Activated CD8-positive, alpha-beta T cell treated with anti-CD3 and anti-CD28 coated beads for 36 hours (primary cell): ENCODE data around the gene RHBDD3. TPM values are rescaled to one million over a fixed set of nuclear protein-coding genes. Genes with fewer than 3 reads are reported as not detected.

Source experiments
- ATAC-seq: fragments of 200-7000 bp; cut with Tn5 transposase; one replicate; pipeline ENCODE4 v1.10.0; 2021; ENCODE audit warnings: mild to moderate bottlenecking, moderate library complexity
- CTCF ChIA-PET: fragments of 350-600 bp; sonication (Branson Sonifier 250); formaldehyde crosslinking; loops from one replicate; lab custom pipeline; 2021; ENCODE audit warnings: antibody characterized with exemption; lab: Charles Lee
- POLR2A ChIA-PET: fragments of 350-600 bp; sonication (Branson Sonifier 250); formaldehyde crosslinking; loops from one replicate; lab custom pipeline; 2021; ENCODE audit warnings: antibody characterized with exemption; lab: Charles Lee
- DNase-seq: peaks from one replicate; pipeline ENCODE4 v3.0.0-alpha.2; 2020
- H3K27ac Mint-ChIP-seq: one replicate; pipeline ENCODE4 v1.8.0; 2021; ENCODE audit warnings: mild to moderate bottlenecking, mixed read lengths
- H3K27me3 Mint-ChIP-seq: one replicate; pipeline ENCODE4 v1.8.0; 2021; ENCODE audit warnings: mixed read lengths
- H3K36me3 Mint-ChIP-seq: one replicate; pipeline ENCODE4 v1.8.0; 2021; ENCODE audit warnings: low read depth, mixed read lengths
- H3K4me1 Mint-ChIP-seq: one replicate; pipeline ENCODE4 v1.8.0; 2021; ENCODE audit warnings: low read depth, mixed read lengths
- H3K4me3 Mint-ChIP-seq: one replicate; pipeline ENCODE4 v1.8.0; 2021; ENCODE audit warnings: mild to moderate bottlenecking, moderate library complexity, mixed read lengths
- H3K9me3 Mint-ChIP-seq: one replicate; pipeline ENCODE4 v1.8.0; 2021; ENCODE audit warnings: mixed read lengths
- CTCF ChIP-seq: fragments of 200-600 bp; IDR thresholded peaks from one replicate; pipeline ENCODE4 v1.8.0; 2022; ENCODE audit warnings: antibody characterized with exemption, mild to moderate bottlenecking
- intact Hi-C: fragments of 100-400 bp; cut with micrococcal nuclease; formaldehyde crosslinking; loops from one replicate; pipeline ENCODE4 v1.10.0; 2022
- total RNA-seq, 2 experiments: library from RNA; stranded (reverse); gene quantifications; one replicate each; pipeline ENCODE4 v1.2.3, GENCODE V29; 2021

The RHBDD3 gene
- total RNA-seq, 2 experiments from 2014 or later = 24.5 to 25.4 TPM

- ChIA-PET CTCF (interaction anchor here (0.9 kb wide), 1 partner anchor 8 kb away, joined by 3 read pairs; no protein-coding TSS in a partner anchor), POLR2A (interaction anchor here (2.3 kb wide), 1 partner anchor 8 kb away, joined by 9 read pairs; the partner anchor contains the start of gene RHBDD3)
- Mint-ChIP-seq H3K27me3 (no peaks in the 10 kb centered on the region), H3K9me3 (no peaks in the 10 kb centered on the region), H3K4me3 (no peak overlapping the region), H3K27ac (no peak overlapping the region), H3K4me1 (peaks cover 2% of the 10 kb centered on the region), H3K36me3 (no peaks in the 10 kb centered on the region)
- no peak for DNase-seq
- intact Hi-C loops = no loop called here
- no peak for ATAC-seq
- no peak for TF ChIP-seq CTCF
Measured at GRCh38 chr22:29258407-29259252, 9.2 kb downstream of the RHBDD3 start.

GRCh38 chr22:29257751-29258181 lies 10.0 kb downstream of the RHBDD3 start:
- Mint-ChIP-seq H3K9me3 (no peaks in the 10 kb centered on the region), H3K36me3 (no peaks in the 10 kb centered on the region), H3K27me3 (no peaks in the 10 kb centered on the region), H3K4me1 (peaks cover 2% of the 10 kb centered on the region), H3K27ac (no peak overlapping the region), H3K4me3 (no peak overlapping the region)
- ChIA-PET POLR2A (interaction anchor here (0.6 to 2.3 kb wide), 2 partner anchors 9 to 18 kb away, joined by 3 to 9 read pairs; partner anchors contain the start of gene RHBDD3), CTCF (interaction anchor here (0.9 to 2.1 kb wide), 2 partner anchors 9 to 12 kb away, joined by 3 to 11 read pairs; no protein-coding TSS in a partner anchor)
- no peak for TF ChIP-seq CTCF
- ATAC-seq (no peak), DNase-seq (no peak)
- intact Hi-C loops = no loop called here

GRCh38 chr22:29256606-29257325 lies 11.0 kb downstream of the RHBDD3 start:
- DNase-seq (no peak), ATAC-seq (no peak)
- Mint-ChIP-seq H3K4me3 (no peak overlapping the region), H3K36me3 (no peaks in the 10 kb centered on the region), H3K4me1 (peaks cover 2% of the 10 kb centered on the region), H3K27ac (no peak overlapping the region), H3K27me3 (no peaks in the 10 kb centered on the region), H3K9me3 (no peaks in the 10 kb centered on the region)
- ChIA-PET POLR2A (interaction anchor here (2.3 kb wide), 1 partner anchor 10 kb away, joined by 9 read pairs; the partner anchor contains the start of gene RHBDD3), CTCF (interaction anchor here (2.1 kb wide), 1 partner anchor 11 kb away, joined by 11 read pairs; no protein-coding TSS in a partner anchor)
- intact Hi-C loops = no loop called here
- no peak for TF ChIP-seq CTCF

GRCh38 chr22:29255064-29255621 lies 12.6 kb downstream of the RHBDD3 start:
- no peak for TF ChIP-seq CTCF
- Mint-ChIP-seq H3K27me3 (no peaks in the 10 kb centered on the region), H3K9me3 (no peaks in the 10 kb centered on the region), H3K4me3 (no peak overlapping the region), H3K36me3 (no peaks in the 10 kb centered on the region), H3K27ac (no peak overlapping the region), H3K4me1 (peaks cover 2% of the 10 kb centered on the region)
- ChIA-PET CTCF (interaction anchor here (1.1 kb wide), 1 partner anchor 9 kb away, joined by 8 read pairs; no protein-coding TSS in a partner anchor), POLR2A (no interaction called here)
- intact Hi-C loops = no loop called here
- DNase-seq (no peak), ATAC-seq (no peak)
